K562 (cell line): Measurements from ENCODE around the gene CDKL1.

ENCODE experiments used
- GABPA ChIP-seq: fragments of 200-800 bp; sonication (Bioruptor generic); conservative IDR thresholded peaks from 2 replicates; pipeline ENCODE4 v1.6.1; 2016; ENCODE audit warnings: low read depth, missing genetic modification characterization, missing compliant biosample characterization
- TF ChIP-seq, protein P1 (sequence below): sonication (generic); formaldehyde crosslinking; IDR thresholded peaks from 2 replicates; pipeline ENCODE4 v1.5.0; 2020; ENCODE audit warnings: missing genetic modification reagents
- TF ChIP-seq, protein P2 (sequence below): fragments of 250-450 bp; sonication (Bioruptor Pico); IDR thresholded peaks from 2 replicates; pipeline ENCODE4 v1.5.0; 2020; ENCODE audit warnings: mild to moderate bottlenecking, borderline replicate concordance
- TF ChIP-seq, protein P3 (sequence below): sonication (generic); formaldehyde crosslinking; IDR thresholded peaks from 2 replicates; pipeline ENCODE4 v1.9.0; 2022; ENCODE audit warnings: mild to moderate bottlenecking, missing genetic modification reagents

DNA sequence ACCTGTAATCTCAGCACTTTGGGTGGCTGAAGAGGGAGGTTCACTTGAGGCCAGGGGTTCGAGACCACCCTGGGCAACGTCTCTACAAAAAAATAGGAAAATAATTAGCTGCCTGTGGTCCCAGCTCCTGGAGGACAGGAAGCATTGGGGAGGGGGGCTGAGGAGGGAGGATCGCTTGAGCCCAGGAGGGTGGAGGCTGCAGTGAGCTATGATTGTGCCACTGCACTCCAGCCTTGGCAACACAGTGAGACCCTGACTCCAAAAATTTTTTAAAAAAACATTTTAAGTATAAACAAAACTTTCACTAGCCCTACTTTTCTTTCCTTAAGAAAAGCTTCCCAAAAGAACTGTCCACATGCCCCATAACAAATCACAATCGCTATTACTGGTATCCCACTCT is 86.2 kb downstream of the CDKL1 start:
- TF ChIP-seq, protein P1, sequence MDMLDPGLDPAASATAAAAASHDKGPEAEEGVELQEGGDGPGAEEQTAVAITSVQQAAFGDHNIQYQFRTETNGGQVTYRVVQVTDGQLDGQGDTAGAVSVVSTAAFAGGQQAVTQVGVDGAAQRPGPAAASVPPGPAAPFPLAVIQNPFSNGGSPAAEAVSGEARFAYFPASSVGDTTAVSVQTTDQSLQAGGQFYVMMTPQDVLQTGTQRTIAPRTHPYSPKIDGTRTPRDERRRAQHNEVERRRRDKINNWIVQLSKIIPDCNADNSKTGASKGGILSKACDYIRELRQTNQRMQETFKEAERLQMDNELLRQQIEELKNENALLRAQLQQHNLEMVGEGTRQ (CRISPR knock-in tag) = no peak
- no peak for TF ChIP-seq GABPA (tag)
- TF ChIP-seq, protein P2, sequence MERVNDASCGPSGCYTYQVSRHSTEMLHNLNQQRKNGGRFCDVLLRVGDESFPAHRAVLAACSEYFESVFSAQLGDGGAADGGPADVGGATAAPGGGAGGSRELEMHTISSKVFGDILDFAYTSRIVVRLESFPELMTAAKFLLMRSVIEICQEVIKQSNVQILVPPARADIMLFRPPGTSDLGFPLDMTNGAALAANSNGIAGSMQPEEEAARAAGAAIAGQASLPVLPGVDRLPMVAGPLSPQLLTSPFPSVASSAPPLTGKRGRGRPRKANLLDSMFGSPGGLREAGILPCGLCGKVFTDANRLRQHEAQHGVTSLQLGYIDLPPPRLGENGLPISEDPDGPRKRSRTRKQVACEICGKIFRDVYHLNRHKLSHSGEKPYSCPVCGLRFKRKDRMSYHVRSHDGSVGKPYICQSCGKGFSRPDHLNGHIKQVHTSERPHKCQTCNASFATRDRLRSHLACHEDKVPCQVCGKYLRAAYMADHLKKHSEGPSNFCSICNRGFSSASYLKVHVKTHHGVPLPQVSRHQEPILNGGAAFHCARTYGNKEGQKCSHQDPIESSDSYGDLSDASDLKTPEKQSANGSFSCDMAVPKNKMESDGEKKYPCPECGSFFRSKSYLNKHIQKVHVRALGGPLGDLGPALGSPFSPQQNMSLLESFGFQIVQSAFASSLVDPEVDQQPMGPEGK (CRISPR knock-in tag) = no peak
- TF ChIP-seq, protein P3, sequence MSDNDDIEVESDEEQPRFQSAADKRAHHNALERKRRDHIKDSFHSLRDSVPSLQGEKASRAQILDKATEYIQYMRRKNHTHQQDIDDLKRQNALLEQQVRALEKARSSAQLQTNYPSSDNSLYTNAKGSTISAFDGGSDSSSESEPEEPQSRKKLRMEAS = no peak
